A549 (cell line): Measurements from ENCODE around the gene ATP8A1.

ENCODE experiments used
- CTCF ChIP-seq: fragments of >200 bp; sonication (Bioruptor Twin); formaldehyde crosslinking; IDR thresholded peaks from 3 replicates; pipeline ENCODE4 v1.5.1; 2016
- ELK1 ChIP-seq: fragments of 150-350 bp; IDR thresholded peaks from 2 replicates; pipeline ENCODE4 v1.6.1; 2014; ENCODE audit warnings: low read depth, mild to moderate bottlenecking, low read length
- ESRRA ChIP-seq: fragments of 150-350 bp; IDR thresholded peaks from 2 replicates; pipeline ENCODE4 v1.6.1; 2014; ENCODE audit warnings: mild to moderate bottlenecking, low read length, borderline replicate concordance
- MAZ ChIP-seq: fragments of 150-350 bp; IDR thresholded peaks from 2 replicates; pipeline ENCODE4 v1.6.1; 2014; ENCODE audit warnings: antibody characterized with exemption, low read depth, low read length, borderline replicate concordance
- POLR2A ChIP-seq: IDR thresholded peaks from 2 replicates; pipeline ENCODE4 v1.6.1; 2012; ENCODE audit warnings: mild to moderate bottlenecking, low read length
- TP53 ChIP-seq: fragments of 250-450 bp; sonication (Bioruptor Pico); IDR thresholded peaks from 2 replicates; pipeline ENCODE4 v1.5.0; 2021; ENCODE audit warnings: mild to moderate bottlenecking, moderate library complexity
- TF ChIP-seq, protein P1 (sequence below): IDR thresholded peaks from 2 replicates; pipeline ENCODE4 v1.6.1; 2012
- TF ChIP-seq, protein P2 (sequence below): fragments of 200-600 bp; sonication (generic); IDR thresholded peaks from 2 replicates; pipeline ENCODE4 v1.6.1; 2016; ENCODE audit warnings: antibody characterized with exemption, mild to moderate bottlenecking, moderate library complexity

- TF ChIP-seq CTCF = no peak
- no peak for TF ChIP-seq POLR2A
- TF ChIP-seq, protein P1, sequence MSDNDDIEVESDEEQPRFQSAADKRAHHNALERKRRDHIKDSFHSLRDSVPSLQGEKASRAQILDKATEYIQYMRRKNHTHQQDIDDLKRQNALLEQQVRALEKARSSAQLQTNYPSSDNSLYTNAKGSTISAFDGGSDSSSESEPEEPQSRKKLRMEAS = no peak
- TF ChIP-seq, protein P2, sequence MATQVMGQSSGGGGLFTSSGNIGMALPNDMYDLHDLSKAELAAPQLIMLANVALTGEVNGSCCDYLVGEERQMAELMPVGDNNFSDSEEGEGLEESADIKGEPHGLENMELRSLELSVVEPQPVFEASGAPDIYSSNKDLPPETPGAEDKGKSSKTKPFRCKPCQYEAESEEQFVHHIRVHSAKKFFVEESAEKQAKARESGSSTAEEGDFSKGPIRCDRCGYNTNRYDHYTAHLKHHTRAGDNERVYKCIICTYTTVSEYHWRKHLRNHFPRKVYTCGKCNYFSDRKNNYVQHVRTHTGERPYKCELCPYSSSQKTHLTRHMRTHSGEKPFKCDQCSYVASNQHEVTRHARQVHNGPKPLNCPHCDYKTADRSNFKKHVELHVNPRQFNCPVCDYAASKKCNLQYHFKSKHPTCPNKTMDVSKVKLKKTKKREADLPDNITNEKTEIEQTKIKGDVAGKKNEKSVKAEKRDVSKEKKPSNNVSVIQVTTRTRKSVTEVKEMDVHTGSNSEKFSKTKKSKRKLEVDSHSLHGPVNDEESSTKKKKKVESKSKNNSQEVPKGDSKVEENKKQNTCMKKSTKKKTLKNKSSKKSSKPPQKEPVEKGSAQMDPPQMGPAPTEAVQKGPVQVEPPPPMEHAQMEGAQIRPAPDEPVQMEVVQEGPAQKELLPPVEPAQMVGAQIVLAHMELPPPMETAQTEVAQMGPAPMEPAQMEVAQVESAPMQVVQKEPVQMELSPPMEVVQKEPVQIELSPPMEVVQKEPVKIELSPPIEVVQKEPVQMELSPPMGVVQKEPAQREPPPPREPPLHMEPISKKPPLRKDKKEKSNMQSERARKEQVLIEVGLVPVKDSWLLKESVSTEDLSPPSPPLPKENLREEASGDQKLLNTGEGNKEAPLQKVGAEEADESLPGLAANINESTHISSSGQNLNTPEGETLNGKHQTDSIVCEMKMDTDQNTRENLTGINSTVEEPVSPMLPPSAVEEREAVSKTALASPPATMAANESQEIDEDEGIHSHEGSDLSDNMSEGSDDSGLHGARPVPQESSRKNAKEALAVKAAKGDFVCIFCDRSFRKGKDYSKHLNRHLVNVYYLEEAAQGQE = no peak
- no peak for TF ChIP-seq MAZ
- TF ChIP-seq ELK1 = no peak
- no peak for TF ChIP-seq TP53 (CRISPR knock-in tag)
- TF ChIP-seq ESRRA = no peak
Observed at GRCh38 chr4:42644897-42645296, 12.0 kb downstream of the ATP8A1 start.
